Fibroblast of the aortic adventitia (primary cell): Measurements from ENCODE around the gene CERK. TPM values are rescaled to one million over a fixed set of nuclear protein-coding genes. Genes with fewer than 3 reads are reported as not detected.
"Not testable (repeated sequence)": the region's sequence is repeated elsewhere in the genome, so short reads cannot be mapped to it uniquely, and the experiment has no call there.

ENCODE experiments used
- DNase-seq: peaks from one replicate; pipeline ENCODE4 v3.0.0-alpha.2; 2010; ENCODE audit warnings: low read depth
- H3K4me3 ChIP-seq: 2 replicates; pipeline ENCODE4 v1.5.1; 2011; ENCODE audit warnings: low read depth, mild to moderate bottlenecking, control low read depth, low read length, moderate library complexity
- CTCF ChIP-seq: IDR thresholded peaks from 2 replicates; pipeline ENCODE4 v1.5.1; 2011; ENCODE audit warnings: mild to moderate bottlenecking, low read length, control low read depth, inconsistent platforms; ENCODE audit not compliant: insufficient read depth
- total RNA-seq: library from RNA; depleted of rRNA; stranded (reverse); fragments of >200 nt; gene quantifications from 2 replicates; pipeline ENCODE4 v1.2.3, GENCODE V29; 2012; ENCODE audit warnings: low replicate concordance

The CERK gene
- 14.1 and 39.4 TPM in 2 replicates for total RNA-seq

- no peak for TF ChIP-seq CTCF
- H3K4me3 ChIP-seq, result peak within 1 kb of the TSS; percentile 77
- DNase-seq, result peak; percentile 63
These were observed at the start of gene CERK for GRCh38 chr22:46737976-46738646. Gene CERK (minus strand): TSS chr22:46738252. CDS start chr22:46738148, 104 bp downstream.

- DNase-seq, result peak; percentile 26
- no peak for TF ChIP-seq CTCF
- H3K4me3 ChIP-seq, result no peak overlapping the region
These were observed 45.7 kb upstream of the CERK start for GRCh38 chr22:46783721-46784120.

GRCh38 chr22:46782200-46782599 lies 44.1 kb upstream of the CERK start:
- DNase-seq, result not testable (repeated sequence)

GRCh38 chr22:46781291-46781690 lies 43.2 kb upstream of the CERK start:
- no peak for DNase-seq
- no peak overlapping the region for H3K4me3 ChIP-seq
- no peak for TF ChIP-seq CTCF

More at GRCh38 chr22:46782200-46782599, 44.1 kb upstream of the CERK start:
- H3K4me3 ChIP-seq, result not testable (repeated sequence)

GRCh38 chr22:46780453-46780852 lies 42.4 kb upstream of the CERK start:
- no peak overlapping the region for H3K4me3 ChIP-seq
- TF ChIP-seq CTCF, result no peak
- DNase-seq, result no peak

- TF ChIP-seq CTCF, result no peak
- no peak for DNase-seq
- H3K4me3 ChIP-seq, result no peak overlapping the region
These were observed 41.6 kb upstream of the CERK start for GRCh38 chr22:46779651-46780050.

- no peak for TF ChIP-seq CTCF
- DNase-seq, result no peak
- H3K4me3 ChIP-seq, result no peak overlapping the region
These were observed 41.0 kb upstream of the CERK start for GRCh38 chr22:46779023-46779422.
